Transverse colon (tissue), 4 donors: Measurements from ENCODE around the gene TMEM114.

Experiments used
- EP300 ChIP-seq: sonication (generic); formaldehyde crosslinking; IDR thresholded peaks from one replicate; pipeline ENCODE4 v1.6.1; 2017; ENCODE audit warnings: antibody characterized with exemption, low read depth
- POLR2A ChIP-seq: fragments of 450-650 bp; IDR thresholded peaks from one replicate; pipeline ENCODE4 v1.6.1; 2016; ENCODE audit warnings: antibody characterized with exemption, mild to moderate bottlenecking, moderate library complexity
- POLR2AphosphoS5 ChIP-seq, 3 donors: sonication (generic); formaldehyde crosslinking; IDR thresholded peaks; one replicate each; pipeline ENCODE4 v1.6.1; 2016; ENCODE audit warnings: antibody characterized with exemption in 3 of 3
- TF ChIP-seq, protein P1 (sequence below), 5 experiments: fragments of 200-600 bp in 3 of 5; fragments of 450-650 bp in 2 of 5; sonication (generic) in 3 of 5; IDR thresholded peaks; 1 replicate in 2 of 5; 2 replicates in 3 of 5; pipeline ENCODE4 v1.5.1; 2016 to 2017; ENCODE audit warnings: antibody characterized with exemption in 5 of 5, inconsistent platforms in 3 of 5, mild to moderate bottlenecking in 2 of 5, moderate library complexity in 1 of 5

DNA sequence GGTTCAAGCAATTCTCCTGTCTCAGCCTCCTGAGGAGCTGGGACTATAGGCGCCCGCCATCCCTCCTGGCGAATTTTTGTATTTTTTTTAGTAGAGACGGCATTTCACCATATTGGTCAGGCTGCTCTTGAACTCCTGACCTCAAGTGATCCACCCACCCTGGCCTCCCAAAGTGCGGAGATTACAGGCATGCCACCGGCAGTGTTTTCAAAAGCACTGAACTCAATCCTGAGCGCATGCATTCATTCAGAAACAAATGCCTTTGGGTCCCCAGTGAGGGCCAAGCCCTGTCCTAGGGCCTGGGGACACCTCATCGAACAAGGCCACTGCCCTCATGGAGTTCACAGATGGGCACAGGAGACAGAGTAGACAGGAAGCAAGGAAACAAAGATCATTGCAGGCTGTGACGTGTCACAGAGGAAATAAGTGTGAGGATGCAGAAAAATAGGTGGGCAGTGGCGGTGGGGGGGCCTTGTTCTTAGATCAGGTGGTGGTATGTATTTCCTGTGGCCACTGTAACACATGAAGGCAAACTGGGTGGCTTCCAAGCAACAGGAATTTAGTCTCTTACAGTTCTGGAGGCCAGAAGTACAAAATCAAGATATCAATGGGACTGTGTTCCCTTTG is 12.5 kb downstream of the TMEM114 start:
- TF ChIP-seq, protein P1, sequence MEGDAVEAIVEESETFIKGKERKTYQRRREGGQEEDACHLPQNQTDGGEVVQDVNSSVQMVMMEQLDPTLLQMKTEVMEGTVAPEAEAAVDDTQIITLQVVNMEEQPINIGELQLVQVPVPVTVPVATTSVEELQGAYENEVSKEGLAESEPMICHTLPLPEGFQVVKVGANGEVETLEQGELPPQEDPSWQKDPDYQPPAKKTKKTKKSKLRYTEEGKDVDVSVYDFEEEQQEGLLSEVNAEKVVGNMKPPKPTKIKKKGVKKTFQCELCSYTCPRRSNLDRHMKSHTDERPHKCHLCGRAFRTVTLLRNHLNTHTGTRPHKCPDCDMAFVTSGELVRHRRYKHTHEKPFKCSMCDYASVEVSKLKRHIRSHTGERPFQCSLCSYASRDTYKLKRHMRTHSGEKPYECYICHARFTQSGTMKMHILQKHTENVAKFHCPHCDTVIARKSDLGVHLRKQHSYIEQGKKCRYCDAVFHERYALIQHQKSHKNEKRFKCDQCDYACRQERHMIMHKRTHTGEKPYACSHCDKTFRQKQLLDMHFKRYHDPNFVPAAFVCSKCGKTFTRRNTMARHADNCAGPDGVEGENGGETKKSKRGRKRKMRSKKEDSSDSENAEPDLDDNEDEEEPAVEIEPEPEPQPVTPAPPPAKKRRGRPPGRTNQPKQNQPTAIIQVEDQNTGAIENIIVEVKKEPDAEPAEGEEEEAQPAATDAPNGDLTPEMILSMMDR (IDR thresholded peaks at IDR 0.05), result no peak
- TF ChIP-seq POLR2A (no peak), EP300 (no peak), POLR2AphosphoS5 (IDR thresholded peaks at IDR 0.05) (no peak)
